GM10847 (cell line): ENCODE results near the gene LUC7L3.

ENCODE experiments used
- POLR2A ChIP-seq: IDR thresholded peaks from 2 replicates; pipeline ENCODE4 v1.6.1; 2011; ENCODE audit not compliant: insufficient read length; ENCODE audit errors: extremely low read depth

Gene LUC7L3

DNA sequence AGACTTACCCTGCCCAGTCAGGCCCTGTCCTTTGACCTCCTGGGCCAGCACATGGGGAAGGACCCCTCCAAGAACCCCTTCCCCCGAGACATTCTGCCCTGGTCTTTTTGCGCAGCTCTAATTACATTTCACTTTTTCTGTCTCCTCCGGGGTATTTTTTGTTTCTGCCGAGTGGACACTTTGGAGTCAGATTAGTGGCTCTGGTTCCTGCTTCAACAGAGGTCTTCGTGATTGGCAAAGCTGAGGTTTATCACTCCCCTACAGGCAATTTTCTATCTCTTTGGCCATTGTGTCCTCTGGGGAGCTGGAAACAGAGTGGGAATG, 35.2 kb upstream of the LUC7L3 start:
- TF ChIP-seq POLR2A = no peak

DNA sequence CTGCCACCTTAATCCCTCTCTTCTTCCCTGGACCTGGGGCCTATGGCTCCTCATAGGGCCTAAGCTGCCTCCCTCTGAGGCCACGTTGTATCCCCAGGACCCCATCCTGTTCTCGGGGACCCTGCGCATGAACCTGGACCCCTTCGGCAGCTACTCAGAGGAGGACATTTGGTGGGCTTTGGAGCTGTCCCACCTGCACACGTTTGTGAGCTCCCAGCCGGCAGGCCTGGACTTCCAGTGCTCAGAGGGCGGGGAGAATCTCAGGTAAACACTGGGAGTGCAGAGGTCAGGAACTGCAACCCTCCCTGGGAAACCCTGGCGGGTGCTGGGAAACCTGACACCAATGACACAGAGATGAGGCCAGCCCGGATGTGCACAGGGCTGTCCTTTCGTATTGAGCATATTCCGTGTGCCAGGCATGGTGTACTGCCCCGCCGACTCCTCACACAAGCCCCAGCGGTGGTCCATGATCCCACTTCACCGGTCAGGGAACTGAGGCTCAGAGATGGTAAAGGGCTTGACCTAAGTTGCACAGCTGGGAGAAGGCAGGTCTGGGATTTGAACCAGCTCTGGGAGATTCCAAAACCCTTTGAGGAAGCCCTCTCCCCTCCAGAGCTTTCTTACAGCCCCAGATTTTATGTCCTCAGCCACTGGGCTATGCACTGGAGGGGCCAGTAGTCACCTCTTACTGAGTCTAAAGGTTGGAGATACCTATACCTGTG, 34.6 kb upstream of the LUC7L3 start:
- TF ChIP-seq POLR2A = no peak

DNA sequence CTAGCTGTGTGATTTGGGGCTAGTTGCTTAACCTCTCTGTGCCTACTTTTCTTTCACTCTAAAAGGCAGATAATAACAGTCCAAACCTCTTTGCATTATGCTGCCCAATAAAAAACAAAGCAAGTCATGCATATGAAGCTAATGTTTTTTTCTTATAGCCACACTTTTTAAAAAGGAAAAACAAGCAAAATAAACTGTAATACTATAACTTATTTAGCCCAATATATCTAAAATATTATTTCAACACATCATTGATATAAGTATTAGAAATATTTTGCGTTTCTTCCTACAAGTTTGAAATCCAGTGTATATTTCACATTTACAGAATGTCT, 34.1 kb upstream of the LUC7L3 start:
- TF ChIP-seq POLR2A = no peak

DNA sequence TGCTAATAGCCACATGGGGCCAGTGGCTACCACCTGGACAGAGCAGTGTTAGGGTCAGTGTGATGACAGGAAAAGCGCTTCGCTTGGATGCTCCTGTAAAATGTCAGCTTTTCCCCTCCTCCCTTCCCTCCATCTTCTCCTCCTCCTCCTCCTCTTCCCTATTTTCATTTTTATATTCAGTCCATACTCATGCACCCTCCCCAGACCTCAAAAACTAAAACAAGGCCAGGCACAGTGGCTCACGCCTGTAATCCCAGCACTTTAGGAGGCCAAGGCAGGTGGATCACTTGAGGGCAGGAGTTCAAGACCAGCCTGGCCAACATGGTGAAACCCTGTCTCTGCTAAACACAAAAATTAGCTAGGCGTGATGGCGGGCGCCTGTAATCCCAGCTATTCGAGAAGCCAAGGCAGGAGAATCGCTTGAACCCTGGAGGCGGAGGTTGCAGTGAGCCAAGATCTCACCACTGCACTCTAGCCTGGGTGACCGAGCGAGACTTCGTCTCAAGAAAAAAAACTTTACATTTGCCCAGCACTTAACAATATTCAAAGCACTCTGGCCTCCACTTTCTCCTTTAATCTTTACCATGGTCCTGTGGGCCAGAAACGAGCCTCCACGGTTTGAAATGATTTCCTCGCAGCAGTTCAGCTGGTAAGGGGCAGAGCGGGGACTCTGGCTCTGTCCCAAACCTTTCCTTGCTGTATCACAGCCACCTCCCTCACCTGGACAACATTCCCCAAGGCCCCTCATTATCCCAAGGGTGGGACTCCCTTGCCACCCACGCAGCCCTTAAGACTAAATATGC, 33.5 kb upstream of the LUC7L3 start:
- no peak for TF ChIP-seq POLR2A

DNA sequence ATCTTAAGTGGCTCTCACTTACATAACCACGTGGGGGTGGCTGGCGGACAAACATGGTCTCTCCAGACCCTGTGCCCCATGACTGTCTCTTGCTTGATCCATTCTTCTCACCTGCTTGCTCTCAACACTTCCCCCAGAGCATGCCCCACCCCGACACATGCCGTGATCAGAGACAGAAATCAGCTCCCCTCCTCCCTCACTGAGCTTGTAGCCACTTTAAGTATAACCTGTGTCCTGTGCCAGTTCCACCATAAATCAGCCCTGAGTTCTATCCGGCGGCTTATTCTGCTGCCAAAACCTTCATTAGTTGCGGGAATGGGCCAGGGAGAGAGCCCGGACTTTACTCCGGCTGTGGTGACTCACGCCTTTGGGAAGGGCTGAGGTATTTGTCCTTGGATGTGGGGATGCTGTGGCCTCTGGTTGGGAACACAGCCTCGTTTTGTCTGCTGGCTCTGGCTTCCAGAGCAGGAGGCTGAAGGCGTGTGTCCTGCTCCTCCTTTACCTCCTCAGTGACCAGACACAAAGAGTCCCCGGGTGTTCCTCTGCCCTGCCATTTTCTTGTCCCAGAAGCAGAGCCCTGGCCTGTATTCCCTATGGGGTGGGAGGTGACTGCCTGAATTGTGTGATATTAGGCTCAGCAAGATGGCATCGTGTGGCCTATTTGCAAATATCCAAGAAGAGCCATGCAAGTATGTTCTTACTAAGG, 32.8 kb upstream of the LUC7L3 start:
- no peak for TF ChIP-seq POLR2A

DNA sequence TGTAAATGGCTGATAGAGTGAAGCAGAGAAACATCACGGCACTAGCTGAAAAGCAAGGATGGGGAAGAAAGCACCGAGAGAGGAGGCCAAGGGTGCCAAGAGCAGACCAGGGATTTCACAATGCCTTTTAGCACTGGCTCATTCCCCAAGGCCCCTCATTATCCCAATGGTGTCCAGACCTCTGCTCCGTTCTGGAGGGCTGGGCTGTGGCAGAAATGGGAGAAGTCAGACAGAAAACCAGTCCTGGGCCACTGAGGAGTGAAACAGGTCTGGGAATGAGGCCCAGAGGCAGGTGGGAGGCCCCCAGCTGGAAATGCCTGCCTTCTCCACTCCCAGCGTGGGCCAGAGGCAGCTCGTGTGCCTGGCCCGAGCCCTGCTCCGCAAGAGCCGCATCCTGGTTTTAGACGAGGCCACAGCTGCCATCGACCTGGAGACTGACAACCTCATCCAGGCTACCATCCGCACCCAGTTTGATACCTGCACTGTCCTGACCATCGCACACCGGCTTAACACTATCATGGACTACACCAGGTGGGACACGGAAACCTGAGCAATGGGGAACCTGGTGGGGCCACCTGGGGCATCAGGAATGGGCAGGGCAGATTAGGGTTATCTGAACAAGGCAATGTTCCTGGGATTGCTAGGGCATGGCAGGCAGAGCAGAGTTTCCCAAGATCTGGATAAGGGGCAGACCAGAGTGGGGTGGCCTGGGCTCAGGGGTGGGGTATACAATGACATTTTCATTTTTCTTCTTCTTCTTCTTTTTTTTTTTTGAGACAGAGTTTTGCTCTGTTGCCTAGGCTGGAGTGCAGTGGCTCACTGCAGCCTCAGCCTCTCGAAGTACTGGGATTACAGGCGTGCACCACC, 32.0 kb upstream of the LUC7L3 start:
- TF ChIP-seq POLR2A = no peak

DNA sequence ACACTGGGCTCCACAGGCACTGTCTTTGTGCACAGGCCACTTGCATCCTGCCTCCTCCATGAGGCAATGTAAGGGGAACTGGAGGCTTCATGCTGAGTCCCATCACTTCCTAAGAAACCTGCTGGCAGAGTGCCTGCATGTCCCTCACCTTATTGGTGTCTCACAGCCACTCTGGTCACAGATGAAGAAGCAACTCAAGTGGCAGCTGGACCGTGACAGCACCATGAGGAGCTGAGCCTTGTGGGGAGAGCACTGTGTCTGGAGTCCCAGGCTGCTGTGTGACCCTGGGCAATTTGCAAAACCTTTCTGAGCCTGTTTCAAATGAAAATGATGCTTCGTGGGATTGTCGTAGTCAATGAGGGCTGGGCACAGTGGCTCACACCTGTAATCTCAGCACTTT, 31.2 kb upstream of the LUC7L3 start:
- no peak for TF ChIP-seq POLR2A

DNA sequence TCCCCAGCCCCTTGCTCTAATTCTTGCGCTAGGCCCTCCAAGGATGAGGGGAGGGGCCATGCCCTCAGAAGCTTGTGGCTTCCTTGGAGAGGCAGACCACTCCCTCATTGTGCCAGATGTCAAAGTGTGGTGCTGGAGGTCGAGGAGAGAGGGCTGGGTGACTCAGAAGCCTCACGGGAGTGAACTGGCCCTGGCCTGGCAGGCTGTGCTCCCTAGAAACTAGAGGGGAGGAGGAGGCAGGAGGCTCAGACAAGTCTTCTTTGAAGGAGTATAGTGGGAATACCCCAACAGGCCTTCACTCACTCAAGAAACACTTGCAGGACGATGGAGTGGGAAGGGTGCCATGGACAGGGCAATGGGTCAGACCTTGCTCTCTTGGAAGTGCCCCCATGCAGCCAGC, 30.2 kb upstream of the LUC7L3 start:
- no peak for TF ChIP-seq POLR2A

DNA sequence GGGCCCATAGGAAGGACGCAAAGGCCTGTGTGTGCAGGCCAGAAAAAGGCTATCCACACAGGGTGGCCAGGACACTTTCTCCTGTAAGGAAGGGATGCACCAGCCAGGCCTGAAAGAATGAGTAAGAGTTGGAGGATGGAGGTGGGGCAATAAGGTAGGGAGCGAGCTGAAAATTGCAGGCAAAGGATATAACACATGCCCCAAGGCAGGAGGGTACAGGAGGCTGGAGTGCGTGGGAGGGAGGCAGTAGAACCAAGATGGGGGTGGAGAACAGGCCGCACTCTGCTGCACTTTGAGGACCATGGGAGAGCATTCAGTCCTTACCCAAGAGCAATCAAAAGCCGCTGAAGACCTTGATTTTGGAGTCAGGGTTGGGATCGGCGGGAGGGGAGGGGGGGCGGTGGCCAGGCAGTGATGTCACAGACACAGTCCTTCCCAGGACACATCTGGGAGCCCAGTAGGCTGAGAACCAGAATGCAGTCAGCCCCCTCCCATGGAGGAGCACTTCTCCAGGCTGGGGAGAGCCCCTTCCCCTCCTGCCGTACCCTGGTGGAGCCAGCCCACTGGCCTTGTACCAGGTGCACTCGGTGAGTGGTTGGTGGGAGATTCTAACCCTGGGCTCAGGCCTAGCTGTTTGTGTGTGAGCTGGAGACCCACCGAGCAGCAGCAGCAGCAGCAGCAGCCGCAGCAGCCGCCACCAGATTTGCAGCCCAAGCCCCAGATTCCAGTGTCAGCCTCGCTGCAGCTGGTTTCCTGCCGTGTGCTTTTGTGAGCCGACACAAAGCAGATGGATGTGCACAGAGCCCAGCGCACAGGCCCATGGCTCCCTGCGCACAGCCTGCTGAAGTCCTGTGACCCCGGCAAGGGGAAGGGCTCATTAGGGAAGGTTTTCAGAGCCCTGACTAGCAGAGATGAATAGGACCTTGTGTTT, 29.2 kb upstream of the LUC7L3 start:
- TF ChIP-seq POLR2A = no peak

DNA sequence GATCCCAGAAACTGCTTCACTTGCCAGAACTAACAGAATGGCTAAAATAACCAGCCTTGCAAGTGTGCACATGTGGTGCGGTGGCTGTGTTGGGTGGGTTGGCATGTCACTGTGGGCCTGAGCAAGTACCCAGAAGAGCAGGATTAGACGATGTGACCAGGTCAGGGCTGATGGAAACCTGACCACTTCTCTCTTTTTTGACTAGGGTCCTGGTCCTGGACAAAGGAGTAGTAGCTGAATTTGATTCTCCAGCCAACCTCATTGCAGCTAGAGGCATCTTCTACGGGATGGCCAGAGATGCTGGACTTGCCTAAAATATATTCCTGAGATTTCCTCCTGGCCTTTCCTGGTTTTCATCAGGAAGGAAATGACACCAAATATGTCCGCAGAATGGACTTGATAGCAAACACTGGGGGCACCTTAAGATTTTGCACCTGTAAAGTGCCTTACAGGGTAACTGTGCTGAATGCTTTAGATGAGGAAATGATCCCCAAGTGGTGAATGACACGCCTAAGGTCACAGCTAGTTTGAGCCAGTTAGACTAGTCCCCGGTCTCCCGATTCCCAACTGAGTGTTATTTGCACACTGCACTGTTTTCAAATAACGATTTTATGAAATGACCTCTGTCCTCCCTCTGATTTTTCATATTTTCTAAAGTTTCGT, 28.4 kb upstream of the LUC7L3 start:
- no peak for TF ChIP-seq POLR2A

DNA sequence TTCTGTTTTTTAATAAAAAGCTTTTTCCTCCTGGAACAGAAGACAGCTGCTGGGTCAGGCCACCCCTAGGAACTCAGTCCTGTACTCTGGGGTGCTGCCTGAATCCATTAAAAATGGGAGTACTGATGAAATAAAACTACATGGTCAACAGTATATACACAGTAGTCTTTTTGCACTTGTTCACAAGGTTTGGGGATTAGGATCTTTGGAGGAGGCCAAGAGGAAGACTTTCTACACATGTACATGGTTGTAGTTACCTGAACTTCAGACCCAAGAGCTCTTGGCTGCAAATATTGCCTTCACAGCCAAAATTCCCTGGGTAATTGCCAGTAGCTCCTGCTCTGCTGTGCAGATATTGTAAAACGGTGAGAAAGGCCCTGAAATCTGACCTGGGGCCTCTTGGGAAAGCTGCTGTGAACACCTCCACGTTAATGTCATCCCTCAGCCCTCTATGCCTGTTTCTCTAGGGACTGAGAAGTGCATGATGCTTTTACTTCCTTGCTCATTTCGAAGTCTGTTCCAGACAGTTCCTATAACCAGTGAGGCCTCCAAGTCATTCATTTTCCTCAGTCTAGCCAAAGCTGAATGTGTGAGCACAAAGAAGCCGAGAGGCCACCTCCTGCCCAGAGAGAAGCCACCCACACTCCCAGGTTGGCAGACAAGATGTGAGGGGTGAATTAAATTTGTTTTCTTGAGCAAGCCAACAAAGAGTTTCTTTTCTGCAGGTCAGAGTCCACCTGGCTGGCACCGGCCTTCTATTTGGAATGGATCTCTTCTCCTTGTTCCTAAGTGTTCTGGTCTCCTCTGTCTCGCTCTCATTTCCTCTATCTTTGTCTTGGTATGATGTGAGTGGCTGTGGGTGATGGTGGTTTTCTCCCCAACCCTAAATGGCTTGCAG, 27.6 kb upstream of the LUC7L3 start:
- TF ChIP-seq POLR2A = no peak

DNA sequence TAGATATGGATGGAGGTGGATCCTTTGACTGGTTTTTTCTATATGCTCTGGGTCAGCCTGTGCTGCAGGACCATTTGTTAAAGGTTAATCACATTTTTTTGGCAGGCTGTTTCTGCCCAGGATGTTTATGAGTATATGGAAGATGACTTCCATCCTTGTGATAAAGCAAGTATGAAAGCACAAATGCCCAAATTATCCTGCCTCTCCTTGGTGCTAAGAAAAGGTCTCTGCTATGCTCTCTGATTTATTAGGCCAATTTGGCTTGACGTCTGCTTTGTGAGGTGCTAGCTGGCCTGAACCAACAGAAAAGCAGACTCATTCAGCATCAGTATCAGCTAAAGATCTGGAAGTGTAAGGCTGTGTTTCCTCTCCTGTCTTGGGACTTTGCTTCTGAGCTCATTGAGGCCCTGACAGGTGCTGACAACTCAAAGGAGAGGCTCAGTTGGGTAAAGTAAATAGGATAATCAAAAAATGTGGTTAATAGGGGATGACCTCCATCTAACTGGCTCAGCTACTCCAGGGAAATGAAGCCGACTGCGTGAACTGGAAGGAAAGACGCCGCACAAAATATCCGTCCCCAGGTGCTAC, 26.9 kb upstream of the LUC7L3 start:
- TF ChIP-seq POLR2A = no peak
